GM12865 (cell line): ENCODE measurements around the gene NLRP3.
"Not testable (repeated sequence)": the region's sequence is repeated elsewhere in the genome, so short reads cannot be mapped to it uniquely, and the experiment has no call there.

Experiments used
- DNase-seq: peaks from one replicate; pipeline ENCODE4 v3.0.0; 2010; ENCODE audit warnings: low read depth
- H3K4me3 ChIP-seq: 2 replicates; pipeline ENCODE4 v1.5.1; 2011; ENCODE audit warnings: mild to moderate bottlenecking, low read depth, low read length, control low read depth
- TF ChIP-seq, protein P1 (sequence below): IDR thresholded peaks from 2 replicates; pipeline ENCODE4 v1.5.1; 2011; ENCODE audit warnings: low read length, control low read depth, low read depth, inconsistent platforms; ENCODE audit not compliant: insufficient read depth; ENCODE audit errors: missing control alignments

Gene NLRP3

GRCh38 chr1:247456021-247456420 lies 40.0 kb downstream of the NLRP3 start:
- TF ChIP-seq, protein P1, sequence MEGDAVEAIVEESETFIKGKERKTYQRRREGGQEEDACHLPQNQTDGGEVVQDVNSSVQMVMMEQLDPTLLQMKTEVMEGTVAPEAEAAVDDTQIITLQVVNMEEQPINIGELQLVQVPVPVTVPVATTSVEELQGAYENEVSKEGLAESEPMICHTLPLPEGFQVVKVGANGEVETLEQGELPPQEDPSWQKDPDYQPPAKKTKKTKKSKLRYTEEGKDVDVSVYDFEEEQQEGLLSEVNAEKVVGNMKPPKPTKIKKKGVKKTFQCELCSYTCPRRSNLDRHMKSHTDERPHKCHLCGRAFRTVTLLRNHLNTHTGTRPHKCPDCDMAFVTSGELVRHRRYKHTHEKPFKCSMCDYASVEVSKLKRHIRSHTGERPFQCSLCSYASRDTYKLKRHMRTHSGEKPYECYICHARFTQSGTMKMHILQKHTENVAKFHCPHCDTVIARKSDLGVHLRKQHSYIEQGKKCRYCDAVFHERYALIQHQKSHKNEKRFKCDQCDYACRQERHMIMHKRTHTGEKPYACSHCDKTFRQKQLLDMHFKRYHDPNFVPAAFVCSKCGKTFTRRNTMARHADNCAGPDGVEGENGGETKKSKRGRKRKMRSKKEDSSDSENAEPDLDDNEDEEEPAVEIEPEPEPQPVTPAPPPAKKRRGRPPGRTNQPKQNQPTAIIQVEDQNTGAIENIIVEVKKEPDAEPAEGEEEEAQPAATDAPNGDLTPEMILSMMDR = no peak
- H3K4me3 ChIP-seq = no peak overlapping the region
- no peak for DNase-seq

DNA sequence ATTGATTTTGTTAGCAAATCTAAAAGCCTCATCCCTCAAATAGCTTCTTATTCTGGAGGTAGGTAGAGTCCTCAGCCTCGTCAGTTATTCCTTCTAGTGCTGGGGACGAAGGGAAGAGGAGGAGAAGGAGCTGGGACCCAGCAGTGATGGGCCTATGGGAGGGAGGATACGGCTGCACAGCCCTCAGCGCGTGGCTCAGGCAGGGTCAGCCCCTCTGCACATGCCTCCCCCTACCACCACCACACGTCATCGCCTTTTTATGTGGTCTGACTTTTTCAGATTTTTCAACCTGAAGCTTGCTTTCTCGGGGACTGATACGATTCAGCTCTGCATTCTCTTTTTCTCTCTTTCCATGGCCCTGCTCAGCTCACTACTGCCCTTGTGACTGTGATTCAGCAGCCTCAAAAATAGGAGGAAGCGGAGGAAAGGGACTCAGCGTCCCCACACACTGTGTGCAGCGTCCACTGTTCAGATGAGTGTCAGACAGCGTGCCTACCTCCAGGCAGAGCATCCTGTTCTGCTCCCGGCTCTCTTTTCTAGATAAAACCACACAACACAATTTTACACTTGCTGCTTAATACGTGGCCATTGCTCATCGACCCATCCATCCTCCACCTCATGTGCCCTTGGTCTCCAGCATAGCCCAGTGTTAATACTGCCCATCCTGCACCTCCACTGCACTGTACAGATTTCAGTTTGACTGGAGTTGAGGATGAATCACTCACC lies 41.1 kb downstream of the NLRP3 start:
- DNase-seq = no peak
- TF ChIP-seq, protein P1 = no peak
- no peak overlapping the region for H3K4me3 ChIP-seq

DNA sequence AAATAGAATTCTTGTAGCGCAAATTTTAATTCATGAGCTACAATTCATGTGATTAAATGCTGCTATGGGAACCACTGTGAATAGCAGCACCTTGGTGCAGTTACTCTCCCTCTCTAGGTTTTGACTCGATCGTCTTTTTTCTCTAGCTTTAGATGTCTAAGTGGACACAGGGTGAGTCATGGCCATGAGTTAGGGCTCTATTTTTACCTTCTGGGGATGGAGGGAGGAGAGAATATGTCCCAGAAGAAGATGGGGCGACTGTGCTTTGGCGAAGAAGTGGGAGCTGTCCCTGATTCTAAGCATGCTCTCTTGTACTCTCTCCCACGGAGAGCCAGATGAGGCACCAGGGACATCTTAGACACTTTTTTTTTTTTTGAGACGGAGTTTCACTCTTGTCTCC lies 43.5 kb downstream of the NLRP3 start:
- no peak overlapping the region for H3K4me3 ChIP-seq
- TF ChIP-seq, protein P1 = no peak
- DNase-seq = no peak

DNA sequence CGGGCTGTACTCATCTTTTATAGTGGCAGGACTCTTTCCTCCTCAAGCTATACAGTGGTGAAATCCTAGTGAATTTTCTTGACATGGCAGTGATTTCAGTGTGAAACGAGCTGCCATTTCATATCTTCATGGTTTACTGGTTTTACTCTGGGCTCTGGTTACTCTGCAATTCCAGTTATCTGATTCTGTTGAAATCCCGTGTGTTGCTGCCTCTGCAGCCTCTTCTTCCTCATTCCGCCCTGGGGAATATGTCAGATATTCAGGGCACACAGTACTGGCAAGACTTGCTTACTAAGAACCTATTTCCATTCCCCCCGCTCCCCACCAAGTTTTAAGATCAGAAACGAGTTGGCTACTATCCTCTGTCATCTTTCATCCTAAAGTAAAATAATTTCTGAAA lies 49.8 kb downstream of the NLRP3 start:
- DNase-seq = no peak

DNA sequence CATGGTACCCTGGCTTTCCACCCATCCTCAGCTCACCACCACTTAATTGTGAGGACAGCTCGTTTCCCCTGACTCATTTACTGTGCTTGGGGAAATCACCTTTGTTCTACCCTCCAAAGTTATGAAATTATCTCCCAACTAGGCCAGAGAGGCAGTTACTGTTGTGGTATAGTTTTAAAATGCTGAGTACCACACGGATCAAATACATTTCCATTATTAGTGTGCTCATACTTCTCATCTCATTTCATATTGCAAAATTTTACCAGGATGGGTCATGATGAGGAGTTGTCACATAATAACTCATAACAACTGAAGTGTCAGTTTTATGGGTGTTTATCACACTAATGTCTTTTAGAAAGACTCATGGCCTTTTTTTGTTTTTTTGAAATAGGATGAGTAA lies 51.2 kb downstream of the NLRP3 start:
- H3K4me3 ChIP-seq = no peak overlapping the region
- TF ChIP-seq, protein P1 = no peak
- DNase-seq = no peak

More for the DNA sequence above, 49.8 kb downstream of the NLRP3 start:
- TF ChIP-seq, protein P1 = no peak
- H3K4me3 ChIP-seq = no peak overlapping the region

- DNase-seq = no peak
- TF ChIP-seq, protein P1 = no peak
- H3K4me3 ChIP-seq = no peak overlapping the region
Measured at GRCh38 chr1:247468481-247469140, 52.6 kb downstream of the NLRP3 start.

DNA sequence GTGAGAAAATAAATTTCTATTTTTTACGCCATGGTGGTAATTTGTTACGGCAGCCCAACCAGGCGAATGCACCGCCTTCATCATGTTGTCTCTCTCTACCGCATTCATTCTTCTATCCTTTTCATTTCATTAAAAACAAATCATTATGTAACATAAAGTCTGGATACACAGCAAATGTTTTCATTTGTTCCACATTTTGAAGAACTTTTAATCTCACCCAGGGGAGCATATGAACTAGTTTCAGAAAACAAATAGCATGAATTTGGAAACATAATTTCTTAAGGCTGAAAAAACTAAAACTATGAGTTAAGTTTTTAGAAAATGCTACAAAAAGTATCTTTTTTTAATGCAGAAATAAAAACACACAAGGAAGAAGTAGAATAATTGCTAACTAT lies 53.2 kb downstream of the NLRP3 start:
- no peak for DNase-seq
- H3K4me3 ChIP-seq = no peak overlapping the region
- TF ChIP-seq, protein P1 = no peak

DNA sequence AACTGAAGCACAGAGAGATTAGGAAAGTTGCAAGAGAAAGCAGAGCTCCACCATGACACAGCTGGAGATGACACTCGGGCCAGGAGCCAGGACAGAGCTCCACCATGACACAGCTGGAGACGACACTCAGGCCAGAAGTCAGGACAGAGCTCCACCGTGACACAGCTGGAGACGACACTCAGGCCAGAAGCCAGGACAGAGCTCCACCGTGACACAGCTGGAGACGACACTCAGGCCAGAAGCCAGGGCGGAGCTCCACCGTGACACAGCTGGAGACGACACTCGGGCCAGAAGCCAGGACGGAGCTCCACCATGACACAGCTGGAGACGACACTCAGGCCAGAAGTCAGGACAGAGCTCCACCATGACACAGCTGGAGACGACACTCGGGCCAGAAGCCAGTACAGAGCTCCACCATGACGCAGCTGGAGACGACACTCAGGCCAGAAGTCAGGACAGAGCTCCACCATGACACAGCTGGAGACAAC lies 55.0 kb downstream of the NLRP3 start:
- H3K4me3 ChIP-seq, DNase-seq: not testable (repeated sequence)
